Erythroblast (primary cell): ENCODE results near the gene LHFPL2.

Source experiments
- GATA1 ChIP-seq: IDR thresholded peaks from 2 replicates; pipeline ENCODE4 v1.6.1; 2011; ENCODE audit warnings: low read depth, mild to moderate bottlenecking, control low read depth, low read length, moderate library complexity
- POLR2A ChIP-seq: IDR thresholded peaks from 2 replicates; pipeline ENCODE4 v1.6.1; 2011; ENCODE audit warnings: mild to moderate bottlenecking, low read length

DNA sequence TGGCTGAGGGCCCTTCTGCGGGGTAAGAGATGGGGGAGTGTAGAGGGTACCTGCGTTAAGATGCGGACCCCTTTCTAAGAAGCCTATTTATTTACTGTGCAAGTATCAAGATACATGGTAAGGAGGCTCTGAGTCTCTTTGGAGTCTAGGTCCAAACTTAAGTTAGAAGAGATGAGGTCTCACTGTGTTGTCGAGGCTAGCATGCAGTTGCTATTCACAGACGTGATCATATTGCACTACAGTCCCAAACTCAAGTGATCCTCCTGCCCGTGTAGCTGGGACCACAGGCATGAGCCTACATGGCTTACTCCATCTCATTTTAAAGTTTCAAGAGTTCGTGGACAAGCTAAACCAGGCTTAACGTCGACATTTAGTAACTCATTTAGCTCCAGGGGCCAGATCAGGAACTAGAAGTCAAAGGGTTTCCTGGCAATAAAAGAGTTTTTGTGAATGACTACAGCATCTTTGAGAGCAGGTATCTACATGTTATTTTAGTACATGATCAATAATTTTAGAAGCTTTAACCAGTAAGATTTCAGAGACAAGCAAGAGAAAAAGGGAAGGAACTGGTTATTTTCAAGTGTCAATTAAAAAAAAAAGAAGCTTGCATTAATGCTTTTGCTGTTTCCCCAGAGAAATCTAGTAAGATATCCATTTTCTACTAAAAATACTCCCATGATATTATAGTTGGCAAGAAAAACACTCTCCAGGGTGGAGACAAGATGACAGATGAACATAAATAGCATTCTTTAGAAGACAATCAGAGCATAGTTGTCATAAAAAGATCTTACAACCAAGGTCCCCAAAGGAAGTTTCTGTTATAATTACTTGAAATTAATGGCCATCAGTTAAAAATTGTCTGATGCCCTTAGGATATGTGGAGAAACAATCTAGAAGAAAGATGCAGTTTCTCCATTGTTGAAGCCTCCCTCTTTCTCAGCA is 146.9 kb downstream of the LHFPL2 start:
- TF ChIP-seq POLR2A: no peak
- no peak for TF ChIP-seq GATA1
